Pancreas (tissue), 10 donors: ENCODE measurements around the gene VEGFA. TPM values are rescaled to one million over a fixed set of nuclear protein-coding genes. Genes with fewer than 3 reads are reported as not detected.

Experiments used
- ATAC-seq, 4 donors: fragments of 200-7000 bp; cut with Tn5 transposase; one replicate each; pipeline versions ENCODE4 v1.8.0 to v1.9.1; 2020; ENCODE audit warnings: mild to moderate bottlenecking in 4 of 4, moderate library complexity in 4 of 4
- DNase-seq, 6 donors: peaks; one replicate each; pipeline ENCODE4 v3.0.0-alpha.2; 2020
- FAIRE-seq: peaks from 2 replicates; lab custom pipeline; 2012; peaks lifted over from hg19 to GRCh38; lab: Jason Lieb, UNC
- H3K27ac ChIP-seq, 4 donors: fragments of 200-600 bp; sonication (generic); 1 replicate in 3 of 4; 2 replicates in 1 of 4; pipeline versions ENCODE4 v1.5.0 to v1.8.0; 2020
- H3K27me3 ChIP-seq, 4 donors: fragments of 200-600 bp; one replicate each; pipeline ENCODE4 v1.8.0; 2021
- H3K36me3 ChIP-seq, 3 donors: fragments of 200-600 bp; sonication (generic) in 1 of 3; one replicate each; pipeline versions ENCODE4 v1.5.0 to v1.8.0; 2020 to 2021
- H3K4me1 ChIP-seq, 3 donors: fragments of 200-600 bp; one replicate each; pipeline ENCODE4 v1.8.0; 2021
- H3K4me3 ChIP-seq, 4 donors: fragments of 200-600 bp; sonication (generic) in 2 of 4; one replicate each; pipeline versions ENCODE4 v1.5.0 to v1.8.0; 2020 to 2021
- H3K9me3 ChIP-seq, 4 donors: fragments of 200-600 bp; one replicate each; pipeline ENCODE4 v1.8.0; 2021
- CTCF ChIP-seq, 4 donors: fragments of 200-600 bp; sonication (generic) in 3 of 4; IDR thresholded peaks; one replicate each; pipeline versions ENCODE4 v1.5.0 to v1.8.0; 2021; ENCODE audit warnings: antibody characterized with exemption in 4 of 4
- WGBS, 2 donors: extraction: QIAGEN DNeasy Blood & Tissue Kit; methylation state at CpG; one replicate each; pipeline ENCODE4 v1.1.7; 2013; 5-methylcytosine and 5-hydroxymethylcytosine counted together
- intact Hi-C, 3 donors: fragments of 100-400 bp; cut with DNase I; formaldehyde crosslinking; loops; one replicate each; pipeline versions ENCODE4 v1.11.1 to v1.14.2; 2022
- polyA plus RNA-seq, 2 donors: library from polyadenylated mRNA; stranded (reverse); fragments of 200-250 nt; gene quantifications; one replicate each; pipeline ENCODE4 v1.2.3, GENCODE V29; 2013
- total RNA-seq, 6 donors: library from RNA; stranded (reverse); fragmentation: NEBNext Ultra II Directional in 4 of 6; extraction: Animal tissue kit (Norgen Biotek cat#: 25700) in 4 of 6; gene quantifications; one replicate each; pipeline versions ENCODE4 v1.2.1 to v1.2.4, GENCODE V29; 2021 to 2023
- donor health status: healthy with polysubstance abuse.
- donor health status: DM: no; HTN: no; CAD: no; lungs with moderate emphysema.
- donor health status: DM: no; HTN: no; CAD: no.
- donor health status: control.
- donor health status: control.
- donor health status: Bipolar disorder and iron deficiency.
- donor health status: DM: yes; HTN: yes; CAD: no.
- donor health status: DM: no; HTN: no; CAD: no.
- donor health status: DM: no; HTN: no; CAD: no.
- donor health status: DM: yes; HTN: yes; CAD: no.

VEGFA gene
- total and polyA plus RNA-seq, 8 donors: 55.2 to 206 (median 91.5) TPM

- DNase-seq: peak in 1 of 6 donors; percentile 55
- Histone ChIP-seq H3K27ac (no peak overlapping the region), H3K4me1 (peaks cover 48 to 67% (median 57%) of the 10 kb centered on the region in 3 donors), H3K36me3 (no peaks in the 10 kb centered on the region), H3K4me3 (no peak overlapping the region), H3K9me3 (no peaks in the 10 kb centered on the region), H3K27me3 (no peaks in the 10 kb centered on the region)
- no peak for ATAC-seq
- no peak for TF ChIP-seq CTCF (IDR thresholded peaks at IDR 0.05)
- no peak for FAIRE-seq
- 44 to 52% methylated on average over 3 of the region's 3 CpGs for WGBS, 2 donors
- intact Hi-C loops: no loop called here
These were observed 30.2 kb downstream of the VEGFA start for GRCh38 chr6:43800298-43800623.

GRCh38 chr6:43800746-43801494, 30.9 kb downstream of the VEGFA start:
- Histone ChIP-seq H3K27ac (peak overlapping the region in 1 of 4 donors; percentile 46), H3K4me1 (peaks cover 55 to 73% (median 64%) of the 10 kb centered on the region in 3 donors), H3K27me3 (no peaks in the 10 kb centered on the region), H3K9me3 (no peaks in the 10 kb centered on the region), H3K4me3 (no peak overlapping the region), H3K36me3 (no peaks in the 10 kb centered on the region)
- no peak for DNase-seq
- 78 to 83% methylated on average over 10 of the region's 10 CpGs for WGBS, 2 donors
- no peak for TF ChIP-seq CTCF (IDR thresholded peaks at IDR 0.05)
- intact Hi-C loops: no loop called here
- no peak for ATAC-seq
- no peak for FAIRE-seq

- H3K4me3 ChIP-seq: no peak overlapping the region
- DNase-seq (peak in 2 of 6 donors; percentile 42 to 63), ATAC-seq (no peak), FAIRE-seq (no peak)
- H3K4me1 ChIP-seq: peaks cover 60 to 81% (median 69%) of the 10 kb centered on the region in 3 donors
- H3K27ac ChIP-seq: peak overlapping the region in 2 of 4 donors; percentile 46 to 84
- TF ChIP-seq CTCF (IDR thresholded peaks at IDR 0.05): no peak
- no peaks in the 10 kb centered on the region for H3K9me3 ChIP-seq
- intact Hi-C loops: no loop called here
- WGBS, 2 donors: 54 to 74% methylated on average over 16 of the region's 16 CpGs
- H3K27me3 ChIP-seq: no peaks in the 10 kb centered on the region
- no peaks in the 10 kb centered on the region for H3K36me3 ChIP-seq
These were observed 31.6 kb downstream of the VEGFA start for GRCh38 chr6:43801495-43802181.

GRCh38 chr6:43803055-43803782, 33.2 kb downstream of the VEGFA start:
- FAIRE-seq: no peak

More at GRCh38 chr6:43803055-43803782, 33.2 kb downstream of the VEGFA start:
- no peaks in the 10 kb centered on the region for H3K27me3 ChIP-seq
- intact Hi-C loops: no loop called here
- no peak overlapping the region for H3K4me3 ChIP-seq
- 45 to 48% methylated on average over 6 of the region's 6 CpGs for WGBS, 2 donors
- peaks cover 69 to 95% (median 79%) of the 10 kb centered on the region in 3 donors for H3K4me1 ChIP-seq
- no peak for TF ChIP-seq CTCF (IDR thresholded peaks at IDR 0.05)
- no peaks in the 10 kb centered on the region for H3K9me3 ChIP-seq
- H3K36me3 ChIP-seq: no peaks in the 10 kb centered on the region
- DNase-seq (no peak), ATAC-seq (no peak)
- peak overlapping the region in 3 of 4 donors; percentile 77 to 86 (median 84) for H3K27ac ChIP-seq
